ENCODE results near the gene TMEM156.

DNA sequence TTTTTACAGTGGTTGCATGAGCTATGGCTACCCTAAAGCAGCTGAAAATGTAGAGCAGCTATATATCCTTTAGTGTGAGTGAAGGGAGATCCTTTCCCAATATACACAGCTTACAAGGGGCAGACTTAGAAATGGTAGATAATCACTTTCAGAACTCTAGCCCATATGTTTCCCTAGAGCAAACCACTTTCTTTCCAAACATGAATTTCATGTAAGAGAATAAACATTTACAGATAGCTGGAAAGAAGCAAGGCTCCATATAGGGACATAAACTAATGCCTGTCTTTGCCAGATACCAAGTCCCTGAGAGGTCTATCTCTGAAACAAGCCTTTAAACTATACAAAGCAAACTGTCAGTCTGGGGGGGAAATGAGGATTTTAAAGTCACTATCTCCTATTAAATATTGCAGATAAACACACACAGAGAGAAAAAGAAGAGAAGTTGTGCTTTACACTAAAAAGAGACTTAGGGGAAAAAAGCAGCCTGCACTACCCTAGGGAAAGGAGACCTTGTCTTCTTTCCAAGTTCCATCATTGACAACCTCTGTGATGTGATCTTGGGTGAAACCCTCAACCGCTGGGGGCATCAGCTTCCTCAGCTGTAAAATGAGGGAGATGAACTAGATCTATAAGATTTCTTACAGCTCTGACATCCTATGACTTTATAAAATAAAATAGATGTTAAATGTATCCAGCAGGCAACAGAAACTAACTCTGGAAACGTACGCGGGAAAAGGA, 73.6 kb downstream of the TMEM156 start:
- TF ChIP-seq TAF1 (IDR thresholded peaks at IDR 0.05; ENCODE audit: low read depth), result no peak
- TF ChIP-seq EP300 (IDR thresholded peaks at IDR 0.05; ENCODE audit: borderline replicate concordance), result no peak
- TF ChIP-seq REST (IDR thresholded peaks at IDR 0.05; ENCODE audit: low read depth), result no peak
- no peak for TF ChIP-seq MAX (IDR thresholded peaks at IDR 0.05)
- TF ChIP-seq FOXM1 (IDR thresholded peaks at IDR 0.05; ENCODE audit: borderline replicate concordance, low read depth), result no peak
